Activated T-cell treated with anti-CD3 and anti-CD28 coated beads, Interleukin-2, amount 50 U/mL, for 24 hours (primary cell): ENCODE measurements around the gene POLR2J3.
A peak's percentile ranks its signal among the peaks of the same experiment; 100 is the strongest.
"Not testable (repeated sequence)": the region's sequence is repeated elsewhere in the genome, so short reads cannot be mapped to it uniquely, and the experiment has no call there.

Experiments
- DNase-seq: peaks from one replicate; pipeline ENCODE4 v3.0.0-alpha.2; 2020
- H3K27ac Mint-ChIP-seq: 2 replicates; pipeline ENCODE4 v1.8.0; 2020; ENCODE audit warnings: mild to moderate bottlenecking, mixed read lengths
- H3K27me3 Mint-ChIP-seq: 2 replicates; pipeline ENCODE4 v1.8.0; 2020; ENCODE audit warnings: mixed read lengths
- H3K36me3 Mint-ChIP-seq: 2 replicates; pipeline ENCODE4 v1.8.0; 2020; ENCODE audit warnings: low read depth, mixed read lengths
- H3K4me1 Mint-ChIP-seq: 2 replicates; pipeline ENCODE4 v1.8.0; 2020; ENCODE audit warnings: low read depth, mixed read lengths
- H3K4me3 Mint-ChIP-seq: 2 replicates; pipeline ENCODE4 v1.8.0; 2020; ENCODE audit warnings: mild to moderate bottlenecking, moderate library complexity, mixed read lengths
- H3K9me3 Mint-ChIP-seq: 2 replicates; pipeline ENCODE4 v1.8.0; 2020; ENCODE audit warnings: mixed read lengths

The POLR2J3 gene

DNA sequence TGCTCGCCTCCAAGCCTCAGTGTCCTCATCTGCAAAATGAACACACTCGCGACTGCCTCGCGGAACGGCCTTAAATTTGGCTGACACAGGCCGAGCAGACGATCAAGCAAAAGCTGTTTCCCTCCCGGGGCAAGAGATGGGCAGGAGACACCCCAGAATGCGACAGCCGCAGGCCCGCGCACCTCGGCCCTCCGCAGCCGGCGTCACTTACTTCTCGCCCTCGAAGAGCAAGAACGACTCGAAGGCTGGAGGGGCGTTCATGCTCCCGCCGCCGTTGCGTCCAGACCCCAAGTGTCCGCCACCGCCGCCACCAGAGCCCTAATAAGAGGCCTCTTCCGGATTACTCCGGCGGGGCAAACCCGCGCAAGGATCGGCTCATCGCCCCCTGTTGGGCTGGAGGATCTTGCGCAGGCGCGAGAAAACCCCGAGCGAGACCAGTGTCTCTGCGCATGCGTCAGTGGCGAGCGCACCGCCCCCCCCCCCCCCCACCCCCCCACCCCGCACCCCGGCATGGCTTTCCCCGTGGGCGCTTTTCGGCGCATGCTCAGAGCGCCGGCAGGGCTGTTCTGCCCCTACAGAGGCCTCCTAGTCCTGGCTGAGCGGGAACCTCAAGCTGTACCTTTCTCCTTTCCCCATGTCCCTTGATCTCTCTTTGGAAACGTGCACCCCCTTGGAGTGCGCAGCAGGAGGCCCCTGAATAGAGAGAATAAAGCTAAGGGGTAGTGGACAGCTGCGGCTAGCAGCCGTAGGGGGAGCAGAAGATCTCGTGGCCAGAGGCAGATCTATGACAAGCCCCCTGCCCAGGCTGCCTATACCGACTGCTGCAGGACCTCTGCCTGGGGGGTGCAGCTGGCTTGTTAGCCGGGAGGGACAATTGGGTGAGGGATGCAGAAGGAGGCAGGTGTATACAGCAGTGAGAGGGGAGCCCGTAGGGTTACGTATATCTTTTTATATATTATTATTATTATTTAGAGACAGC is at the start of gene POLR2J3:
TSS of gene POLR2J3 (minus strand) at position 323 of the 979 bp plus-strand sequence. CDS start at position 261, 62 bp downstream.
- peak; percentile 100 for DNase-seq
- not testable (repeated sequence) for H3K36me3 Mint-ChIP-seq, H3K4me1 Mint-ChIP-seq, H3K9me3 Mint-ChIP-seq, H3K27me3 Mint-ChIP-seq
- peak within 1 kb of the TSS; percentile 96 for H3K4me3 Mint-ChIP-seq
- peak within 1 kb of the TSS; percentile 95 for H3K27ac Mint-ChIP-seq

DNA sequence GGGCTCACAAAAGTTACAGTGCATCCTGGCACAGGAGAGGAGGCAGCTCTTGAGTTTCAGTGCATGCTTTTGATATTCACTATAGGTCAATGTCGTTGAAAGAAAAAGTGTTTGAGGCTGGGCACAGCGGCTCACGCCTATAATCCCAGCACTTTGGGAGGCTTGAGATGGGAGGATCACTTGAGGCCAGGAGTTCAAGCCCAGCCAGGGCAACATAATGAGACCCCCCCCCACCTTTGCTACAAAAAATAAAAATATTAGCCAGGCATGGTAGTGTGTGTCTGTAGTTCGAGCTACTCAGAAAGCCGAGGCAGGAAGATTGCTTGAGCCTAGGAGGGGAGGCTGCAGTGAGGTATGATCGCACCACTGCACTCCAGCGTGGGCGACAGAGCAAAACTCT is 45.7 kb upstream of the POLR2J3 start:
- H3K4me3 Mint-ChIP-seq, H3K27me3 Mint-ChIP-seq, H3K4me1 Mint-ChIP-seq, H3K9me3 Mint-ChIP-seq, H3K27ac Mint-ChIP-seq, DNase-seq, H3K36me3 Mint-ChIP-seq: not testable (repeated sequence)

DNA sequence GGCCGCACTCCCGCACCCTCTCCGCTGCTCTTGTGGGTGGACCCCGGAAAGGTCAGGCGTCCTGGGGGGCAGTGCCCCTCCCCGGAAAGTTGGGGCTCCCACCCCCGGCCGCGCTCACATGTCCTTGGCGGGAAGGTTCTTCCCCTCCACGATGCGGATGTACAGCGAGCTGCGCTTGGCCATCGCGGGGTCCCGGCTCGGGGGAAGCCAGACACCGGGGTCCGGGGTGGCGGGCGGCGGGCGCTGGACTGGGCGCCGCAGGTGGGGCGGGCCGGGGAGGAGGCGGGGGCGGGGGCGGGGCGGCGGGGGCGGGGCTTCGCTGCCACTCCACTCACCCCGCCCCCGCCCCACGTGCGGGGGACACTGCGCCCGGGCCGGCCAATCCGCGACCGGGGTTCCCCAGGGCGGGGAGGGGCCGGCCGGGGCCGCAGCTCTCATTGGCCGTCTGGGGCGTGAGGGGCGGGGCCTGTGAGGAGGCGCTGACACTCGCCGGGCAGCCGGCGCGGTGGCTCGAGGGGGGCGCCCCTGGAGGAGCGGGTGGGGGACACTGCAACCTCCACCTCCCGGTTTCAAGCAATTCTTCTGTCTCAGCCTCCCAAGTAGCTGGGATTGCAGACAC is 44.2 kb upstream of the POLR2J3 start, which contains the start of gene RASA4:
TSS of gene RASA4 (minus strand) at position 250 of the 619 bp plus-strand sequence. CDS start at position 183, 67 bp downstream.
- peak; percentile 62 for DNase-seq
- not testable (repeated sequence) for H3K27ac Mint-ChIP-seq, H3K9me3 Mint-ChIP-seq, H3K4me3 Mint-ChIP-seq, H3K36me3 Mint-ChIP-seq, H3K27me3 Mint-ChIP-seq, H3K4me1 Mint-ChIP-seq

DNA sequence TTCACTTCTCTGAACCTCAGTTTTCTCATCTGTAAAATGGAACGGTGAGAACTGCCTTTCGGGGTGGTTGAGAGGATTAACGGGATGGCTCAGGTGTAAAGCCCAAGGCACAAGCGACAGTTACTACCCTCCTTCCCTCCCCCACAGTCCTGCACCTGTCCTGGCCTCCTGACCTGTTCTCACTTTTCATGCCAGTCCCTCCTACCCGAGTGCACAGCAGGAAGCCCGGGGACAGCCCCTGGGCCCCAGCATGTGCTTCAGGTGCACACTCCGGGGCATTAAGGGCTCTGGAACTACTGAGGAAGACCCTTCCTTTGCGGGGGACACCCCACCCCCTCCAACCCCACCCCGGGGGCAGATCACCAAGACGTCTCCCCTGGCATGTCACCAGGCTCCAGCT is 43.5 kb upstream of the POLR2J3 start:
- H3K27me3 Mint-ChIP-seq, H3K4me3 Mint-ChIP-seq, DNase-seq, H3K4me1 Mint-ChIP-seq, H3K9me3 Mint-ChIP-seq, H3K36me3 Mint-ChIP-seq, H3K27ac Mint-ChIP-seq: not testable (repeated sequence)

DNA sequence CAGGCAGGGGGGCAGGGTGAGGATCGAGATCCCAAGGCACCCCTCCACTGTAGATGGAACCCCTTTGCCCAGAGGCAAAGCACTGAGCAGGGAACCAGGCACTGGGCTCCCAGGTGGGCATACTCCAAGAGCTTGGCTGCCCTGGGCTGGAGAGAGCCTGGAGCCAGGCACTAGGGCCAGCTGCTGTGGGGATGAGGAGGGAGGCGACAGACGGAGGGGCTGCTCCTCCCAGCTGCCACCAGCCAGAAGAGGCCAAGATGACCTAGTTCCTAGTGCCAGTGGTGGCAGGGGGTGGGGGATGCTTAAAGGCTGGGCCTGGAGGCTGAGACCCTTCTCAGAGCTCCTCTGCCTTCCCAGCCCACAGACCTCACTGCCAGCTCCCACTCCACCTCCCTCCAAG is 42.5 kb upstream of the POLR2J3 start:
- H3K36me3 Mint-ChIP-seq, H3K4me3 Mint-ChIP-seq, H3K9me3 Mint-ChIP-seq, DNase-seq, H3K27ac Mint-ChIP-seq, H3K4me1 Mint-ChIP-seq, H3K27me3 Mint-ChIP-seq: not testable (repeated sequence)

DNA sequence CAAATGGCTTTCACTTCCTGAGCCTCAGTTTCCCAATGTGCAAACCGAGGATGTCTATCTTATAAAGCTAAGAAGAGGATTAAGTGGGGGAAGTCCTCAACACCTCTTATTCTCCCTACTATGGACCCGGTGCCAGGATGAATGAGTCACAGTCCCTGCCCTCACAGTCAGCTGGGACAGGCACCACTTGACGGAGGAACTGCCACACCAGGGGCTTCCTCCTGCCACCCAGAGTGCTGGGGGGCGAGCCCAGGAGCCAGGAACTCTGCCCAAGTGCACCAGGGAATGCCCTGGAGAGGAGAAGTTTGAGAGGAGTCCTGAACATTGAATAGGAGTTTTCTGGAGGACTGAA is 41.9 kb upstream of the POLR2J3 start:
- H3K27ac Mint-ChIP-seq, H3K4me3 Mint-ChIP-seq, DNase-seq, H3K4me1 Mint-ChIP-seq, H3K27me3 Mint-ChIP-seq, H3K9me3 Mint-ChIP-seq, H3K36me3 Mint-ChIP-seq: not testable (repeated sequence)

DNA sequence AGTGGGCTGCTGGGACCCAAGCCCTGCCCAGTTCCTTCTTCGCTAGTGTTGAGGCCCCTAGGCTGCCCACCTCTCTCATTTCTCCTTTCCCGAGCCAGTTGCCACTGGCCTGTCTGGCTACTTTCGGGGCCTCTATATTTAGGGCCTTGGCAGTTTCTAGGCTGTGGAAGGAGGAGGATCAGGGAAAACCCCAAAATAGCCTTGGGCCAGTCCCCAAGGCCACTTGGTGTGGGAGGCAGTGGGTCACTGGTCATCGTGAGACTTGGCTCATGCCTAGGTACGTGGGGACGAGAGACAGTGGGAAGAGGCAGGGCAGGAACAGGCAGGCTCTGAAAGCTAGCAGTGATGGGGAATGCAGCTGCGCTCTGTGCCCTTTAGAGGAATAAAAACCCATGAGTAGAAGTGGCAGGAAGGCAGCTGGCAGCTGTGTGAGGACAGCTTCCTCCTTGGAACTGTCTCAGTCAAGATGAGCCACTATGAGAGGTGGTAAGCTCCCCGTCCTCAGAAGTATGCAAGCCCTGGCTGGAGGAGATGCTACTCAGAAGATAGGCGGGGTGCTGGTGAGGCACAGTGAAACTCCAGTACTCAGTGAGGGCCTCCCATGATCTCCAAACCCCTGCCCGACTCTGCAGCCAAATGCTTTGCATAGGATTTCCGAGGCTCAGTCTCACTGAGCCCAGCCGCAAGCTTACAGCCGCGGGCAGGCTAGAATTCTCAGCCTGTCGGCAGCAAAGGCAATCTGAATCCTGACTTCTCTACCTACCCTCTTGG is 41.4 kb upstream of the POLR2J3 start:
- DNase-seq, H3K4me3 Mint-ChIP-seq, H3K9me3 Mint-ChIP-seq, H3K27me3 Mint-ChIP-seq, H3K4me1 Mint-ChIP-seq, H3K27ac Mint-ChIP-seq, H3K36me3 Mint-ChIP-seq: not testable (repeated sequence)

DNA sequence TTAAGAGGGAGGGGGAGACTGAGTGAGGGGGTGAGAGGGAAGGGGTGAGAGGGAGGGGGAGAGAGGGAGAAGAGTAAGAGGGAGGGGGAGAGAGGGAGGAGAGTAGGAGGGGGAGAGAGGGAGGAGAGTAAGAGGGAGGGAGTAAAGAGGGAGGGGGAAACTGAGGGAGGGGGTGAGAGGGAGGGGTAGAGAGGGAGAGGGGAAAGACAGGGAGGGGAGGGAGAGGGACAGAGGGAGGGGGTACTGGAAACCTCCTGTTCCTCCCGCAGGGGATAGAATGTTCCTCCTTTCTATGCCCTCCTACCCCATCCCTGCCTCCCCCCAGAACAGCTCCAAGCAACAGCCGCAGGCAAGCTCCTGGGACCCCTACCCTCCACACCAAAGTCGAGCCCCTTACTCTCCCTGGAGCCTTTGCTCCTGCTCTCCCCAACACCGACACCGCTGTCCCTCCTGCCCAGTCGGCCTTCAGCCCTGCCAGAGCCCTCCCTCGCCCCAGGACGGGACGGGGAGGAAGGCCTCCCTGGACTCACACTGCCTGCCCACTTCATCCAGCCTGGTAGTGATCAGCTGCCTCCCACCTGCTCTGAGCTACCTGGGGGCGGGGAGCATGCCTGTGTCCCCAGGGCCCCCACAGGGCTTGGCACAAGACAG is 39.4 kb upstream of the POLR2J3 start:
- H3K4me1 Mint-ChIP-seq, H3K36me3 Mint-ChIP-seq, H3K9me3 Mint-ChIP-seq, H3K4me3 Mint-ChIP-seq, H3K27me3 Mint-ChIP-seq, DNase-seq, H3K27ac Mint-ChIP-seq: not testable (repeated sequence)

DNA sequence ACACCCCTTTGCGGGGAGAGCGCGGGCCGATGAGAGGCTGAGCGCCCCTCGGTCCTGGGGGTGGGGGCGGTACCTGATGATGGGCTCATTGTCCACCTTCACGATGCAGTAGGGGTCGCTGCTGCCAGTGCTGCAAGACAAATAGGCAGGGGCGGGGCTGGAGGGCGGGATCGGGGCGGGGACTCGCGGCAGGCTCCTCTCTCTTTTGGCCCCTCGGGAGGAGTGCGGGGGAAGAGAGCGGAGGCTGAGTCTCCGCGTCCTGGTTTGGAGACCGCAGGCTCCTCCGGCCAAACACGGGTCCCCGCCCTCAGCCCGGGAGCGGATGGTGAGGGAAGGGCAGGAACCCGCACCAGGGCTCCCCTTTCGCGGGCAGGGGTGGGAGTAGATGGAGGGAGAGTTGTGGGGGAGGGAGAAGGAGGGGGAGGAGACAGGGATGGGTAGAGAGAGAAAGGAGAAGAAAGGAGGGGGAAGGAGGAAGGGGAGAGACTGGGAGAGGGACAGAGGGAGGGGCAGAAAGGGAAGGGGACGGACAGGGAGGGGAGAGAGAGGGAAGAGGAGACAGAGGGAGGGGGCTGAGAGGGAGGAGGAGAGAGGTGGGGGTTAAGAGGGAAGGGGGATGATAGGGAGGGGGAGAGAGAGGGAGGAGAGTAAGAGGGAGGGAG is 38.8 kb upstream of the POLR2J3 start:
- not testable (repeated sequence) for H3K27ac Mint-ChIP-seq, H3K36me3 Mint-ChIP-seq, H3K4me3 Mint-ChIP-seq, H3K9me3 Mint-ChIP-seq, H3K27me3 Mint-ChIP-seq, H3K4me1 Mint-ChIP-seq, DNase-seq

DNA sequence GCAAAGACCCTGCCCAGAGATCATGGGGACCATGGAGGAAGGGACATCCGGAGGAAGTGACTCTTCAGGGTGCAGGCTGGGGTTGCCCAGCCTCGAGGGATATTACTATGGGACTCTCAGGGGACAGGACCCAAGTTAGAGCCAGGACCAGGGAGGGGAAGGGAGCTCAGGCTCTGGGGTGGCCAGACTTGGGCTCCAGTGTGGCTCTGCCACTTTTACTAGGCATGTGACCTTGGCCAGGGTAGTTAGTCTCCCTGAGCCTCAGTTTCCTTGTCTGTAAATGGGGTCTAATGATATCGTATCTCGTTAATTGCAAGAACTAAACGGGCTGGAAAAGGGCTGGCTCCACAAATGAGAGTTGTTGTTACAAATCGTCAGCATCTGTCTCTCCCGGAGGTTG is 38.1 kb upstream of the POLR2J3 start:
- H3K27ac Mint-ChIP-seq, H3K27me3 Mint-ChIP-seq, DNase-seq, H3K4me3 Mint-ChIP-seq, H3K4me1 Mint-ChIP-seq, H3K36me3 Mint-ChIP-seq, H3K9me3 Mint-ChIP-seq: not testable (repeated sequence)

DNA sequence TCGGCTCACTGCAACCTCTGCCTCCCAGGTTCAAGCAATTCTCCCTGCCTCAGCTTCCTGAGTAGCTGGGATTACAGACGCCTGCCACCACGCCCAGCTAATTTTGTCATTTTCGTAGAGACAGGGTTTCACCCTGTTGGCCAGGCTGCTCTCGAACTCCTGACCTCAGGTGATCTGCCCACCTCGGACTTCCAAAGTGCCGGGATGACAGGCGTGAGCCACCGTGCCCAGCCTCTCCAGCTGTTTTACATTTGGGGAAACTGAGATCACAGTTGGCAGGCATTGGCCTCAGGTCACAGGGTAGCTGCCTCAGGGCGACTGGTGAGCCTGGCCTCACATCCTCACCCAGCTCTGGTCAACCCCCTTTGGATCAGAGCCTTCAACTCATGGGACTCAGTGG is 37.4 kb upstream of the POLR2J3 start:
- not testable (repeated sequence) for H3K27ac Mint-ChIP-seq, H3K4me1 Mint-ChIP-seq, H3K4me3 Mint-ChIP-seq, H3K36me3 Mint-ChIP-seq, H3K9me3 Mint-ChIP-seq, H3K27me3 Mint-ChIP-seq, DNase-seq

DNA sequence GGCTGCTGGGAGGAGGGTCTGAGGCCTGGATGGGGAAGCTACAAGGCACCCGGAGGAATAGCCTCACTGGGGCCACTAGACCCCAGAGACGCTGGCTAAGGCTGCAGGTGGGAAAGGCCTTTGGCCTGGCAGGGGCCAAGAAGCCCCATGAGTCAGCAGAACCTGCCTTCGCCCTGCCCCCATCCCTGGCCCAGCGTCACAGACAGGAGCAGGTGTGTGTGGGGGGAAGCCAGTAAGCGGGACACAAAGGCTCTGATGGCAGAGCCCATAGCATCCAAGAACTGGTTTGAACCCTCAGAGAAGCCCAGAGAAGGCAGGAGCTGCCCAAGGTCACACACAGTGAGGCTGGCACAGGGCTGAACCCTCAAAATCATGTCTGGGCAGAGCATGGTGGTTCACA is 34.5 kb upstream of the POLR2J3 start:
- not testable (repeated sequence) for H3K9me3 Mint-ChIP-seq, H3K36me3 Mint-ChIP-seq, H3K4me1 Mint-ChIP-seq, H3K27me3 Mint-ChIP-seq, H3K4me3 Mint-ChIP-seq, DNase-seq, H3K27ac Mint-ChIP-seq

DNA sequence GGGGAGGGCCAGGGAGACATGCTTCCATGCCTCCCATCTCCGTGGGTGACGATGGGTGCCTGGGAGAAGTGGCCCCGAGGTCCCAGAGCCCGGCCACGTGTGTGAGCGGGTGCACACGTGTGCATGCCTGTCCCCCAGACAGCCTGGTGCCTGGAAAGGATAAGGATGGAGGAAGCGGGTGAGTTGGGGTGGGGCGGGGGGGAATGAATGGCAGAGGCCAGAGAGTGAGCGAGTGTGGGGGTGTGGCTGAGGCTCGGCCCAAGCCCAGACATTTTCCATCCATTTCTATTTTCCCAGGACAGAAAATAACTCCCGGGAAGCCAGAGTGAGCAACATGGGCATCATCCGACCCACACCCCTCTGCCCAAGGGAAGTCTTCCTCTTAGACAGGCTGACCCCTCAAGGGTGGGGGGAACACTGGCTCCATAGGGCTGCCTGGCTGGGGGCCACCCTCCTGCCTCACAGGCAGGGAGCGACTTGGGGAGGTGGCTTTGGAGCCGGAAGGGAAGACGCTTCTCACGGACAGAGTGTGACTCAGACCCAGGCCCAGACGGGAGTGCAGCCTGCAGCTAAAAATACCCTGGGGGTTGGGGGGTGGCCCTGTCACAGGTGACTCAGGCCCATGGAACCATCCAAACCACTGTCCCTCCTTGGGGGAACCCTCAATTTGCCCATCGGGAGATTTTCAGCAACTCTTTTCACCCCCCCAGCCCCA is 32.2 kb upstream of the POLR2J3 start:
- not testable (repeated sequence) for H3K36me3 Mint-ChIP-seq, H3K27ac Mint-ChIP-seq, H3K27me3 Mint-ChIP-seq, DNase-seq, H3K9me3 Mint-ChIP-seq, H3K4me3 Mint-ChIP-seq, H3K4me1 Mint-ChIP-seq

DNA sequence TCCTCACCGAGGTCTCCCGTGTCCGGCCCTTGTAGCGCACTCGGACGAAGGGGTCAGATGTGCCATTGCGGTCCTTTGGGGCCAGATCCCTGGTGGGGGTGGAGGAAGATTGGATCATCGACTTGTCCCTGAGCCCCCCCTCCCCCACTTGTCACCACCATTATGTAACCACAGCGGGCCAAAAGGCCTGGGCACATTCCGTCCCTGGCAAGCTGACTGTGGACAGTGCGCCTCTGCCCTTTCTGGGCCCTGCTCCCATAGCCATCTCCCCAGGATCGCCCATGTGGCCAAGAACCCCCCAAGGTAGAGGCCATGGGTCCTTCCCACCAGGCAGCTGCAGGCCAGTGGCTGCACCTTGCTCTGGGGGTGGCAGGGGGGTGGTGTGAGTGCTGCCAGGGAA is 29.9 kb upstream of the POLR2J3 start:
- not testable (repeated sequence) for DNase-seq, H3K4me1 Mint-ChIP-seq, H3K9me3 Mint-ChIP-seq, H3K4me3 Mint-ChIP-seq, H3K27ac Mint-ChIP-seq, H3K27me3 Mint-ChIP-seq, H3K36me3 Mint-ChIP-seq
